Measurements from ENCODE around the gene KAT6B.

GRCh38 chr10:75029420-75029819, 203.0 kb downstream of the KAT6B start:
- TF ChIP-seq CTCF (IDR thresholded peaks at IDR 0.05) = no peak
- no peak for TF ChIP-seq POLR2A (IDR thresholded peaks at IDR 0.05)
- TF ChIP-seq POLR2AphosphoS5 (IDR thresholded peaks at IDR 0.05) = no peak

All from sigmoid colon (tissue), 4 donors.